Neural progenitor cell (in vitro differentiated cells): ENCODE measurements around the gene AHNAK2.

Experiments used
- CTCF ChIP-seq: fragments of 200-600 bp; sonication (generic); IDR thresholded peaks from 2 replicates; pipeline ENCODE4 v1.5.1; 2017; ENCODE audit warnings: antibody characterized with exemption, mild to moderate bottlenecking
- EZH2 ChIP-seq: fragments of 200-600 bp; sonication (generic); IDR thresholded peaks from 2 replicates; pipeline ENCODE4 v1.6.1; 2017; ENCODE audit warnings: antibody characterized with exemption, mild to moderate bottlenecking, moderate library complexity

GRCh38 chr14:104936361-104937155 is 41.6 kb downstream of the AHNAK2 start:
- TF ChIP-seq CTCF = no peak
- TF ChIP-seq EZH2 = no peak
